K562 (cell line): Measurements from ENCODE around the gene TBATA. TPM values are rescaled to one million over a fixed set of nuclear protein-coding genes. Genes with fewer than 3 reads are reported as not detected.

ENCODE experiments used
- ATAC-seq: fragments of 200-7000 bp; cut with Tn5 transposase; 3 replicates; pipeline ENCODE4 v1.9.1; 2020; ENCODE audit warnings: moderate library complexity
- BruUV-seq: library from RNA; stranded (reverse); fragments of 400-500 nt; replicated peaks from 2 replicates; lab custom pipeline; 2021; lab: Mats Ljungman, UMichigan
- CTCF ChIA-PET: fragments of 300-600 bp; formaldehyde crosslinking; extraction: SDS; loops from one replicate; lab custom pipeline; 2021; ENCODE audit warnings: low intra/inter-chr PET ratio; lab: Yijun Ruan, JAX
- POLR2A ChIA-PET: fragments of 300-600, 350-650 bp; sonication (Branson Sonifier 250); formaldehyde crosslinking; extraction: SDS; loops from one replicate; lab custom pipeline; 2021; ENCODE audit warnings: antibody characterized with exemption, inconsistent platforms; lab: Yijun Ruan, JAX
- DNase-seq, 4 experiments: peaks; one replicate each; pipeline versions ENCODE4 v3.0.0 to v3.0.0-alpha.2; 2011 to 2018; ENCODE audit warnings: low spot score in 3 of 4, mixed read lengths in 3 of 4; ENCODE audit errors: extremely low read depth in 1 of 4
- FAIRE-seq: peaks from 2 replicates; lab custom pipeline; 2011; peaks lifted over from hg19 to GRCh38; lab: Jason Lieb, UNC
- H2AFZ ChIP-seq: 2 replicates; pipeline ENCODE4 v1.6.0; 2011; ENCODE audit warnings: low read depth, low read length, control low read depth, inconsistent platforms
- H3K27ac ChIP-seq: fragments of 200-600 bp; 3 replicates; pipeline ENCODE4 v1.8.0; 2011; ENCODE audit warnings: low read depth, mild to moderate bottlenecking, control low read depth, inconsistent platforms, low read length, moderate library complexity, mixed read lengths; ENCODE audit errors: extremely low read depth
- H3K27me3 ChIP-seq, 2 experiments: fragments of 300-600 bp in 1 of 2; 2 replicates in 1 of 2; 3 replicates in 1 of 2; pipeline versions ENCODE4 v1.6.0 to v1.8.0; 2011; ENCODE audit warnings: inconsistent platforms in 2 of 2, low read length in 2 of 2, mild to moderate bottlenecking in 1 of 2, mixed read lengths in 1 of 2, moderate library complexity in 1 of 2; ENCODE audit not compliant: control insufficient read depth in 2 of 2, insufficient read depth in 2 of 2
- H3K36me3 ChIP-seq: fragments of 300-600 bp; 3 replicates; pipeline ENCODE4 v1.8.0; 2011; ENCODE audit warnings: mild to moderate bottlenecking, low read length, inconsistent platforms; ENCODE audit not compliant: control insufficient read depth, insufficient read depth
- H3K4me1 ChIP-seq, 2 experiments: fragments of 200-600 bp in 1 of 2; replicated peaks in 1 of 2; 2 replicates in 1 of 2; 3 replicates in 1 of 2; pipeline versions ENCODE4 v1.5.1 to v1.8.0; 2011; ENCODE audit warnings: inconsistent platforms in 2 of 2, low read length in 2 of 2, mild to moderate bottlenecking in 1 of 2, mixed read lengths in 1 of 2, moderate library complexity in 1 of 2; ENCODE audit not compliant: control insufficient read depth in 2 of 2, insufficient read depth in 2 of 2
- H3K4me2 ChIP-seq: 2 replicates; pipeline ENCODE4 v1.6.1; 2011; ENCODE audit warnings: low read length, control low read depth, inconsistent platforms, mixed read lengths; ENCODE audit not compliant: insufficient read depth
- H3K4me3 ChIP-seq: fragments of 200-600 bp; sonication (generic), shearing (Covaris generic); 2 replicates; pipeline ENCODE4 v1.5.1; 2016; ENCODE audit warnings: control low read depth, inconsistent platforms
- H3K79me2 ChIP-seq: fragments of 200-600 bp; 3 replicates; pipeline ENCODE4 v1.8.0; 2011; ENCODE audit warnings: low read length, inconsistent platforms; ENCODE audit not compliant: control insufficient read depth, insufficient read depth
- H3K9ac ChIP-seq, 2 experiments: 2 replicates each; pipeline versions ENCODE4 v1.6.0 to v1.6.1; 2011; ENCODE audit warnings: low read depth in 2 of 2, low read length in 2 of 2, control low read depth in 1 of 2, inconsistent platforms in 1 of 2, mild to moderate bottlenecking in 1 of 2, mixed read lengths in 1 of 2; ENCODE audit not compliant: insufficient read depth in 1 of 2
- H3K9me1 ChIP-seq: one replicate; pipeline ENCODE4 v1.6.0; 2011; ENCODE audit warnings: inconsistent platforms, mild to moderate bottlenecking, low read length, moderate library complexity; ENCODE audit not compliant: control insufficient read depth, insufficient read depth
- H3K9me3 ChIP-seq: replicated peaks from 2 replicates; pipeline ENCODE4 v1.5.1; 2011; ENCODE audit warnings: low read depth, low read length, inconsistent platforms; ENCODE audit not compliant: control insufficient read depth, insufficient read depth
- H4K20me1 ChIP-seq: replicated peaks from 2 replicates; pipeline ENCODE4 v1.6.1; 2011; ENCODE audit warnings: low read length, inconsistent platforms, mixed read lengths; ENCODE audit not compliant: control insufficient read depth, insufficient read depth
- CSDE1 ChIP-seq, 2 experiments: fragments of 450-650 bp; IDR thresholded peaks; 2 replicates each; pipeline ENCODE4 v1.6.1; 2016; ENCODE audit warnings: mild to moderate bottlenecking in 1 of 2
- HCFC1 ChIP-seq: IDR thresholded peaks from 2 replicates; pipeline ENCODE4 v1.6.1; 2012; ENCODE audit warnings: low read depth, low read length, improper control_type of control experiment
- HMG20B ChIP-seq: fragments of 250-450 bp; sonication (Bioruptor Pico); IDR thresholded peaks from 2 replicates; pipeline ENCODE4 v1.5.0; 2021; ENCODE audit warnings: mild to moderate bottlenecking
- KAT8 ChIP-seq: fragments of 450-650 bp; IDR thresholded peaks from 2 replicates; pipeline ENCODE4 v1.6.1; 2016; ENCODE audit warnings: low read depth, mild to moderate bottlenecking
- RBFOX2 ChIP-seq: fragments of 200-400 bp; formaldehyde crosslinking; IDR thresholded peaks from 2 replicates; pipeline ENCODE4 v1.6.1; 2017; ENCODE audit warnings: low read depth, mild to moderate bottlenecking, low read length, moderate library complexity
- SNRNP70 ChIP-seq: fragments of 200-400 bp; formaldehyde crosslinking; optimal IDR thresholded peaks from 2 replicates; pipeline ENCODE3; 2017; ENCODE audit warnings: low read depth, low read length
- SOX6 ChIP-seq: fragments of 450-650 bp; IDR thresholded peaks from 2 replicates; pipeline ENCODE4 v1.6.1; 2014; ENCODE audit warnings: mild to moderate bottlenecking
- TFAP4 ChIP-seq: sonication (generic); formaldehyde crosslinking; IDR thresholded peaks from 2 replicates; pipeline ENCODE4 v1.8.0; 2022; ENCODE audit warnings: missing genetic modification reagents, mild to moderate bottlenecking, moderate library complexity, borderline replicate concordance
- TRIM28 ChIP-seq: fragments of 450-650 bp; IDR thresholded peaks from 2 replicates; pipeline ENCODE4 v1.6.1; 2017
- ZNF280B ChIP-seq: fragments of 250-450 bp; sonication (Bioruptor Pico); IDR thresholded peaks from 2 replicates; pipeline ENCODE4 v1.5.1; 2021; ENCODE audit warnings: mild to moderate bottlenecking
- ZNF57 ChIP-seq: fragments of 450-650 bp; formaldehyde crosslinking; IDR thresholded peaks from 2 replicates; pipeline ENCODE4 v1.4.0; 2020; ENCODE audit warnings: mild to moderate bottlenecking, moderate library complexity
- WGBS: fragments of 100-300 bp; shearing (Covaris generic); methylation state at CpG from one replicate; pipeline ENCODE4 v1.1.6; 2016; ENCODE audit warnings: low coverage, mixed read lengths; ENCODE audit not compliant: insufficient coverage; ENCODE audit errors: missing lambda C conversion rate; 5-methylcytosine and 5-hydroxymethylcytosine counted together
- in situ Hi-C: fragments of 300-500 bp; cut with MboI; formaldehyde crosslinking; loops from 4 replicates; pipeline ENCODE4 v1.15.0; 2018; ENCODE audit warnings: inconsistent platforms, mixed read lengths
- intact Hi-C: fragments of 100-400 bp; cut with micrococcal nuclease; formaldehyde crosslinking; loops from 2 replicates; pipeline ENCODE4 v1.14.2; 2022
- polyA plus RNA-seq, 8 experiments: library from polyadenylated mRNA; depleted of rRNA in 4 of 8; stranded (reverse) in 5 of 8; unstranded in 3 of 8; fragments of >200 nt; fragmentation: Nextera tagmentation in 2 of 8; fragmentation: Illumina TruSeq in 1 of 8; extraction: Ambion mirVana in 2 of 8; extraction: Trizol in 1 of 8; gene quantifications; 2 replicates each; pipeline versions ENCODE4 v1.2.1 to v1.2.3, GENCODE V29; 2011 to 2014; ENCODE audit warnings: inconsistent platforms in 1 of 8, missing spikeins in 1 of 8
- total RNA-seq, 7 experiments: library from RNA; depleted of rRNA in 6 of 7; stranded (reverse); fragments of >200 nt in 6 of 7; fragmentation: Illumina TruSeq in 2 of 7; extraction: Trizol in 2 of 7; gene quantifications; 2 replicates each; pipeline versions ENCODE4 v1.2.1 to v1.2.3, GENCODE V29; 2011 to 2021; ENCODE audit warnings: low replicate concordance in 1 of 7

TBATA gene
- total and polyA plus RNA-seq, 9 of the 15 experiments (the other 6 are each of a cell fraction or from before 2014, with no cell fraction given): not detected

GRCh38 chr10:70814126-70814525 lies 28.9 kb upstream of the TBATA start (continued):
- TF ChIP-seq ZNF280B (CRISPR knock-in tag) (no peak), RBFOX2 (no peak), HCFC1 (no peak), CSDE1 (IDR thresholded peaks at IDR 0.05) (no peak), HMG20B (CRISPR knock-in tag) (no peak), TFAP4 (no peak), SNRNP70 (no peak), SOX6 (no peak; the same call in 1 of the 2 replicates), KAT8 (no peak), ZNF57 (CRISPR knock-in tag) (no peak)

- CTCF ChIA-PET: no interaction called here
- intact Hi-C loops (no loop called here), in situ Hi-C loops (loop anchor here (10.0 kb wide), 1 partner anchor 72 kb away; the partner anchor contains the start of gene PCBD1)
- WGBS: 55% methylated on average over 4 of the region's 4 CpGs
- Histone ChIP-seq H4K20me1 (0 out of 2 replicates have a peak, but pooled peaks cover 3% of the 10 kb centered on the region), H3K4me3 (no peak overlapping the region), H3K36me3 (no peaks in the 10 kb centered on the region), H3K4me1 (peaks cover 22 to 25% of the 10 kb centered on the region in 2 experiments), H3K9ac (no peak overlapping the region), H3K27ac (no peak overlapping the region), H3K79me2 (0 out of 3 replicates have a peak, but pooled peaks cover 2% of the 10 kb centered on the region), H3K9me3 (no peaks in the 10 kb centered on the region), H3K27me3 (peaks cover 0 to 3% of the 10 kb centered on the region in 2 experiments; a peak in 2 of 5 replicates), H3K9me1 (no peaks in the 10 kb centered on the region), H2AFZ (no peak overlapping the region), H3K4me2 (no peak overlapping the region)
- FAIRE-seq (no peak), ATAC-seq (no peak), DNase-seq (no peak)
- POLR2A ChIA-PET: interaction anchor here (0.6 to 1.7 kb wide), 6 partner anchors 10 to 292 kb away, joined by 3 to 4 read pairs (median 3); no protein-coding TSS in a partner anchor
- no TSS peak for BruUV-seq
- no peak for TF ChIP-seq TRIM28
Observed at GRCh38 chr10:70812814-70813213, 27.6 kb upstream of the TBATA start.
